Measurements from ENCODE around the gene PKLR. TPM values are rescaled to one million over a fixed set of nuclear protein-coding genes. Genes with fewer than 3 reads are reported as not detected.
"Not testable (repeated sequence)": the region's sequence is repeated elsewhere in the genome, so short reads cannot be mapped to it uniquely, and the experiment has no call there.

The PKLR gene
- total RNA-seq, 1 experiment from 2014 or later, result not detected

DNA sequence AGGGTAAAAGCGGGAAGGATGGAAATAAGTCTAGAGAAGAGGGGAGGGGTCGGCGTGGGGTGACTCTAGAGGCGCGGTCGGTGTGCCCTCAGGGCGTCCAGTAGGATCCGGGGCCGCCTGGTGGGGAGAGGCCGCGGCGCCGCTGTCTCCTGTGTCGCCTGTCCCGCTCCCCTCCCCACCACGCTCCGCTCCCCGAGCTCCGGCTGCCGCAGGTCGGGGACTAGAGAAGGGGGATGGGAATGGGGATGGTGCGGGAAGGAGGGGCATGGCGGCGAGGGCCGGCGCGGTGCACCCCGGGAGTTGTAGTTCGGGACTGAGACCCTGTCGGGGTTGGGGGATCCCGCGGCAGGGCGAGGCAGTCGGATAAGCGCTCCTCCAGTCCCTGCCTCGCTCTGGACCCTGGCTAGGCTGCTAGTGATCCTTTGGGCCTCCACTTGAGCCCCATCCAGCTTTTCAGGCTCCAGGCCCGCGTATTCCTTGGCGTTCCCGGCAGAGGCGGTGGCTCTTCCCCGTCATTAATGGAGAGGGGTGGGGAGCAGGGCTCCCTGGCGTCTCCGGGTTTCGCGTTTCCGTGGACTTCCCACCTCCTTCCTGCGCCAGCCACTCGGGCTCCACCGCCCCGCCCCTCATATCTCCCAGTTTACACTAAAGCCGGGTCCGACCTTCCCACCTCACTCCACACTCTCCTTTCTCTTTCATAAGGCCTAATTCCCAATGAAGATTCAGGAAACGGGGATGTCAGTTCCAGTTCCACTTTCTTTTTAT, 45.8 kb downstream of the PKLR start, which contains the start of gene ENTREP3:
ENTREP3 (minus strand) TSS at position 241 of the 765 bp plus-strand sequence. CDS start 606 bp downstream, outside the sequence.
- DNase-seq (ENCODE audit: low read depth), result peak; percentile 77

DNA sequence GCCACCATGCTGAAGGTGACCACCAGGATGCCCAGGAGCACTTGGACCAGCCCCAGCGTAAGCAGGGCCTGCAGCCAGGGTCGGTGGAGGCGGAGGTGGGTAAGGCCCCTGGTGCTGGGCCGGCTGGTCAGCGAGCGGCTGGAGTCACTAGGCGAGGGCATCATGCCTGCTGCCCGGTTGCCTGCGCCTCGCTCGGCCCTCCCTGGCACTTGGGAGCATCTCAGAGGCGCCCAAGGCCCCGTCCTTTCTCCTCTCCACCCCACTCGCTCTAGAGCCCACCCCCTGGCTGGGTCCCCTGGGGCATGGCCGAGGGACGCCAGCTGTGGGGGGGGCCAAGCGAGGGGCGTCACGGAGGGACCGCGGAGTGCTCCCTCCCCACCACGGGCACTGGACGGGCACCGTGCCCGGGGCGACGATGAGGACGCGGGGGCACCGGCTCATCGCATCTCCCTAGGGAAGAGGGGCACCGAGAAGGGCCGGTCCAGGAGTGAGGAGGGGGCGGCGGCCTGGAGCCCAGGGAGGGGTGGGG, 46.5 kb downstream of the PKLR start:
- DNase-seq (ENCODE audit: low read depth), result peak; percentile 31

DNA sequence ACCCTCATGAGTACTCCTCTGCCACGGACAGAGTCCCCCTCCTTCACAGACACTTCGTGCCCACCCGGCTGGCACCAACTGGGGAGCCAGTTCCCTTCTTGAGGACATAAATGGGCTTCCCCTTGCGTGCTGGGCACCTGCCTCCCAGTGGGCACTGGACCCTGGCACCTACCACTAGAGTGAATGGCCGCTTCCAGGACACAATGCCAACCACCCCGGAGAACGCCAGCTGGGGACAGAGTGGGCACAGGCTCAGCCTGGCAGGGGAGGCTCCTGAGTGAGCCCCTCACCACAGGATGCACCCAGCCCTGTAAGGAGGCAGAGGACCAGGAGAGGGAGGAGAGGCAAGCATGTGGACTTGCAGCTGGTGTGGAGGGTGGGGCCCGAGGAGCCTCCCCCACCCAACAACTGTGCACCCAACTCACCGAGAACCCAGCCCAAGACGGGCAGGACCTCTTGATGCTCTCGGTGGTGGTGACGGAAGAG, 47.0 kb downstream of the PKLR start:
- no peak for DNase-seq (ENCODE audit: low read depth)

DNA sequence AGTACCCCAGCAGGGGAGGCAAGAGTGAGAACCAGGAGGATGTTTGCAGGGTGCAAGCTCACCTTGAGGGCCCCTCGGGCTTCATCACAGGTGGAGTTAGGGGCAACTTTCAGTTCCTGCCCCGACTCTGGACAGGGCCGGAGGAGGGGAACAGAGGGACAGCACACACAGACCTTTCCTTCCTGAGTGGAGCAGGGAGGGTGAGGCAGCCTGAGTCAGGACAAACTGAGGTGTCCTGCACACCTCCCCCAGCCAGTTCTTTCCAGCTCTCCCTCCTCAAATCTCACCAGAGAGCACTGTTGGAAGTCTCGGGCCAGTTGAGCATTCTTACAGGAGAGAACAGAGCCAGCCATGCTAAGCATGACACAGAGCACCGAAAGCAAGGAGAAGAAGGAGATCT, 47.4 kb downstream of the PKLR start:
- no peak for DNase-seq (ENCODE audit: low read depth)

DNA sequence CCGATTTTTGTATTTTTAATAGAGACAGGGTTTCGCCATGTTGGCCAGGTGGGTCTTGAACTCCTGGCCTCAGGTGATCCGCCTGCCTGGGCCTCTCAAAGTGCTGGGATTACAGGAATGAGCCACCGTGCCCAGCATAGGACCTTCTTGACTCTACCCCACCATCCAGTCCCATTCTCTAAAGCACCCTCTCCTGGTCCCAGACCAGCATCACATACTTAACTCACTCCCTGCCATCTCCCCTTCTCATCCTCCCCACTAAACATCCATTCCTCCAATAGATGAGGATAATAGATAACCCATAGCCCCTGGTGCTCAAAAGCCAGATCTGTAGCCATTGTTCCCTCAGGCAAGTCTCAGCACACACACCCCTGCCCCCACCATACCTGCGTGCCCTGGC, 48.0 kb downstream of the PKLR start:
- DNase-seq (ENCODE audit: low read depth), result no peak

DNA sequence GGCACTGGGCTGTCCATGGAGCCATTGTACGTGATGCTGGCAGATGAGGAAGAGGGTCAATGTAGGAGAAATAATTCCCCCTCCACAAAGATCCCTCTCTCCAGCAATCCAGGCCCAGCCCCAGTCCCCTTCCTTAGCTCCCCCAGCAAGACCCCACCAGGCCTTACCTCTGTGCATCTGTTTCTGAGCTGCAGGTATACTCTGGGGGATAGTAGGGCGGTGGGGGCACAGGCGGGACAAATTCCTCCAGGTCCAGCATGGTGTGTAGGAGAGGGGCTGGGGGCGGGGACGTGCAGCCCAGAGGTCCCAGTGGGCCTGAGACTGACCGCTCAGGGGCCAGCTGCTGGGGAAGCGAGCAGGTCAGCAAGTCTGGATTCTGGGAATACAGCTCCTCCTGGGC, 49.7 kb downstream of the PKLR start:
- DNase-seq (ENCODE audit: low read depth), result no peak

DNA sequence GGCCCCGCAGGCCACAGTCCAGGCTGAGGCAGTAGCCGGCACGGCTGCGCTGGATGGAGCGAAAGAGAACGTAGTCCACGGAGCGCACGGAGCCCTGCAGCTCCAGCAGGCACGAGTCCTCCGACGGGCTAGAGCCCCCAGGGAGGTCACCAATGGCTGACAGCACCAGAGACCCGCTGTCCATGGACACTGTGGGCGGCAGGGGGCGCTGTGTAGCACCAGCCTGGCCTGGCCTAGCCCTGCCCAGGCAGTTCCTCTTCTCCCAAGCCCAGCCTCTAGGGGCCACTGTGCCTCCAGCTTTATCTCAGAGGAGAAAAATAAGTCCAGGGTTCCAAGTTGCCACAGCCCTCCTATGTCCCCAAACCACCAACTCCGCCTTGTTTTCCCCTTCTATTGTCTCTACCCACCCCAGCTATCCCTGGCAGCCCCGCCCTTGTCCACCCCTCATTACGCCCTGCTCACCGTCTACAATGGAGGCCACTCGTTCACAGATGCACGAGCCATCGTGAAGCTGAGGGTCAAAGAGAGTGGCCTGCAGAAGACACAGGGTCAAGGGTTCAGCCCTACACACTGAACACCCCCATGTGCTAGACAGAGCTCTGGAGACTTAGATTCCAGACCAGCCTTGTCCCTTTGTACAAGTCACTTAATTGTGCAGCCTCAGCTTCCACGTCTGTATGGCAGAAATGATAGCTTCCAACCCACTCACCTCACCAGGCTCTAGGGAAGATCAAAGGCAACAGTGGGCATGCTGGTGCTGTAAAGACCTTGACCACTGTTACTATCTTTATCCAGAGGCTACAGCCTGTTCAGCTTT, 50.4 kb downstream of the PKLR start:
- DNase-seq (ENCODE audit: low read depth), result peak; percentile 89

DNA sequence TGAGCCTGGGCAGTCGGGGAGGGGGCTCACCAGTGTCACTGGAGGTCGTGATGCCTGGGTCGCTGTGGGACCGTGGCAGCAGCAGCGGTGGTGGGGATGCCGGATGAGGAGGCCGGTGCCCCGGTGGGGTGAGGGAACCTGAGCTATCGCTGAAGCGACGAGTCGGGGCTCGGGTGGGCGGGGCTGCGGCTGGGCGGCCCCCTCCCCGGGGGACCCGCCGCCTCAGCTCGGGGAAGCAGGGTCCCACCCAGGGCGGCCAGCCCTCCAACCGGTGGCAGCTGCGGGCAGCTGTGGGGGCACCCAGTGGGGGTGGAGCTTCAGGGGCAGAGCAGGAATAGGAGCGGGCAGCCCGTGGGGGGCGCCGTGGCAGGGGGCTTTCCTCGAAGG, 51.0 kb downstream of the PKLR start:
- DNase-seq (ENCODE audit: low read depth), result no peak

DNA sequence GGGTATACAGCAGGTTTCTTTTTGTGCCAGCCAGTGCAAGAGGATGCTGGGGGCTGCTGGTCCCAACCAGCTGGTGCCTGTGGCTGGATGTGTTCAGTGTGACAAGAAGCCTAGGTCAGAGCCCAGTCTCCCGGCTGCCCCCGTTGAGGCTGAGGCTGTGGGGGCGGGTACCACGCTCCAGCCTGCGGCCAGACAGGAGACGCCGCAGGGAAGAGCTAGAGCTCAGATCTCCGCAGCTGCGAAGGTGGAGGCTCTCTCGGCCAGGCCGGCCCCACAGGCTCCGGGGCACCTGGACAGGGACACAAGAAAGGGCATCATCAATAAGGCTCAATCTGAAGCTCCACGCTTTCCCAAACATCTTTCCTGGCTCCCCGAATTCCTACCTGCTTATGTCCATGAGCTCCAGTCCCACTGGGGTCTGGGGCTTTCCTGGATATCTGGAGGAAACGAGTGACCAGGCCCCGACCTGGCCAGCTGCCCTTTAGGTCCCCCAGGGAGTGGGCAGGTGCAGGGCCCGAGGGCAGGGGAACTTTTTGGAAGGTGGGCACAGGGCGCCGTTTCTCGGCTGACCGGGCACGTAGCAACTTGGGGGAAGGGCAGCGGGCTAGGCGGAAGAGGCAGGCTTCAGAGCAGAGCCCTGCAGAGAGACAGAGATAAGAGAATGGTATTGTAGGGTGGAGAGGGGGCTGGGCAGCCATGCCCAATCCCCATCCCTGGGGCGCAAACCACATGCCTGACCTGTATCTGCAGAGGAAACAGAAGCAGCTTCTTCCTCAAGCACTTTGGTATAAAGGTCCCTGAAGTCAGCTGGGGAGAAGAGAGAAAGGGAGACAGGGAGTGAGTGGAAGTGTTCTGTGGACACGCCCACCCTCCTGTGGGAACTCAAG, 53.3 kb downstream of the PKLR start:
- no peak for DNase-seq (ENCODE audit: low read depth)

DNA sequence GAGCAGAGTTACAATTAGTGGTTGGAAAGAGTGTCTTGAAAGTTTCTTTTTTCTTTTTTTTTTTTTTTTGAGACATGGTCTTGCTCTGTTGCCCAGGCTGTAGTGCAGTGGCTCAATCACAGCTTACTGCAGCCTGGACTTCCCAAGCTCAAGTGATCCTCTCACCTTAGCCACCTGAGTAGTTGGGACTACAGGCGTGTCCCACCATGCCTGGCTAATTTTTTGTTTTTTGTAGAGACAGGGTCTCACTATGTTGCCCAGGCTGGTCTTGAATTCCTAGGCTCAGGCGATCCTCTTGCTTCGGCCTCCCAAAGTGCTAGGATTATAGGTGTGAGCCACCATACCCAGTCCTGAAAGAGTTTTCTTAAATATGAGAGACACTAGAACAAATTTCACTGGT, 54.4 kb downstream of the PKLR start:
- not testable (repeated sequence) for DNase-seq (ENCODE audit: low read depth)

DNA sequence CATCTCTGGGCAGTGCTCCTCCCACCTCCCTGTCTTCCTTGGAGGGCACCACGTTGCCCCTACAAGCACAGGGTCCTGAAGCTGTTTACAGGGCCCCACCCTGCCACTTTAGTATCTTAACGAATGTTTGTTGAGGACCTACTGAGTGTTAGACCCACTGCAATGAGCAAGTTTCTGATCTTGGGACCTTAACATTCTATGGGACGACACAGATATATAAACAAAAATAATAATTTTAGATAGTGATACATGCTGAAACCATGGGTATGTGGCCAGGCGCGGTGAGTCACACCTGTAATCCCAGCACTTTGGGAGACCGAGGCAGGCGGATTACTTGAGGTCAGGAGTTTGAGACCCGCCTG, 56.1 kb downstream of the PKLR start:
- no peak for DNase-seq (ENCODE audit: low read depth)

DNA sequence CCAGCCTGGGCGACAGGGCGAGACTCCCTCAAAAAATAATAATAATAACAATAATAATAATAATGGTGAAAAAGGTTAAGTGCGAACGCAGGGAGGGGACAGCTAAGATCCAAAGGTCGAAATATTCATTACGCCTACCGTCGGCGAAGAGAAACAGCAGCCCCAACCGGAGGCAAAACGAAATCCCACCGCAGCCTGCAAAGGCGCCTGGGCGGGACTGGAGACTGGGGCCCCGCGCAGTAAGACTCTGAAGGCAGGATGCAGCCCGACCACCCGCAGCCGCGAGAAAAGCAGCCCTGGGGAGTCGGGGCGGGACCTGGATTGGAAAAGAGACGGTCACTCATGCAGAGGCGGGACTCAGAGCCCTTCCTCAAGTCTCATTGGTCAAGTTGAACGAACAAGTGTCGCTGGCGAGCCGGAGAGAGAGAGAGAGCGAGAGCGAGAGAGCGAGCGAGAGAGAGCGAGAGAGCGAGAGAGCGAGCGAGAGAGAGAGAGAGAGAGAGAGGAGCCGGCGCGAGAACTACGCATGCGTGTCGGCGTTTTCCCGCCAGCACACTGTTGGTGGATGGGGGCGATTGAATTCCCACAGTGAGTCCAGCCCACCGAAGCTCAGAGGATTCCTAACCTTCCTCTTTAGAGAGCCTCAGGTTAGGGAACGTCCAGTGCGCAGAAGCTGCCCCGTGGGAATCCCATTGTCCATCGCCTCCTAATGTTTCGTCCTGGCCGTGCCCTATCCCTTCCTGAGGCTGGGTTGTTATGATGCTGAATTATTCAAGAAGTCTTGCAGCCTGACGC, 56.7 kb downstream of the PKLR start:
- DNase-seq (ENCODE audit: low read depth), result peak; percentile 100

DNA sequence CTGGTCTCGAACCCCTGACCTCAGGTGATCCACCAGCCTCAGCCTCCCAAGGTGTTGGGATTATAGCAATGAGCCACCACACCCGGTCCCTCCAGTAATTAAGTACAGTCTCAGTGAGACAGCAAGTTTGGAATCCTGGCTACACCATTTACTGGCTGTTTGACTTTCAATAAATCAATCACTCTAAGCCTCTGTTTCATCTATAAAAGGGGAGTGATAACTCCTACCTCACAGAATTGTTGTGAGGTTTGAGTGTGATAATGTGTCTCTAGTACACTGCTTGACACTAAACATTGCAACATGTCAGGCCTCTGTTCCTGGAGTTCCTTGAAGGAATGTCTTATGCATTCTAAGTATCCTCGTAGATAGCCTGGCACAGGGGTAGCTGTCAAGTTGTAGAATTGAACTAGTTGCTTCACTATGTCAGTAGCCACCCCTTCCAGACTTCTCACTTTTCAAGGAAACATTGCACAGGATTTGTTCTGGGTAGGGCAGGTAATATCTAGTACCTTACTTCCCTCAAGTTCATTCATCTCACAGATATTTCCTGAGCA, 58.4 kb downstream of the PKLR start:
- DNase-seq (ENCODE audit: low read depth), result no peak

DNA sequence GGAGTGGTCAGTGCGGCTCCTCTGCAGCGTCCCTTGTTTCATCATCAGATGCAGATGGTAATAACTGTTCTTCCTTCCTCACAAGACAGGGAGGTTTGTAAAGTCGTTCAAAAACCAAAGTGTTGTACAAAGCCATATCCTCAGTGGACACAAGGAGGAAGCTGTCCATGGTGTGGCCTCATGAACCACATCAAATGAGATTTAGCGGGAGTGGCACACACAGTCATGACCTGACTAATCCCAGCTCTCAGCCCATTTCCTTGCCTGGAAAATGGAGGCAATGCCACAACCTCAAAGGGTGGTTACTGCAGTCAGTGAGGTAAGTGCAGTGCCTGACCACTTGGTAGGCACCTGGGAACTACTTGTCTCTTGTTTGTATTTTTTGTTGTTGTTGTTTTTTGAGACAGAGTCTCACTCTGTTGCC, 59.4 kb downstream of the PKLR start:
- DNase-seq (ENCODE audit: low read depth), result peak; percentile 29

DNA sequence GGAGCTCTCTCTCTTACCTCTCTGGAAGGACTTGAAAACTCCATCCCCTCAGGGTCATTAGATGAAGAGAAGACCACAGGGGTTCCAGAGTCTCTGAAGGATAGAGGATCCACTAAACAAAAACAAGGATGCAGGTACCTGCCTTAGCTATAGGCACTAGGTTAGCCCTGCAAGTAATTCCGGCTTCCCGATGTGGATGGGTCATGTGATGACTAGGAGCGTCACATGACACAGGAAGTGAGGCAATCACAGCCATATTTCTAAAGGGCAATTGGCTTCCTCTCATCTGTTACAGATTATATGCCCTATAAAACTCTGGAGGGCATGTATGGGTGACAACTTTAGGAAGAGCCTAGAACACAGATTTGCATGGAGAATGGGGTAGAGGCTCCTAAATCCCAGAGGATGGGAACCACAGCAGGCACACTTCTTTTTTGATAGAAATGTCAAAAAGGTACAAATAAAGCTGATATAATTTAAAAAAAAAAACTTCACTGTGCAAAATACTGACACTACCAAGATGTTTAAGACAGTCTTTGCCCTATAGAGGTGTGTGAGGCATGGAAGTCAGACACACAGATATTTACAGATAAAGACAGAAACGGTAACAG, 60.1 kb downstream of the PKLR start:
- DNase-seq (ENCODE audit: low read depth), result peak; percentile 80

Other genes with a start within 250 kb of the PKLR start
- 8.0 and 8.7 TPM in 2 replicates for gene EFNA4, start 237.7 kb downstream of the PKLR start, total RNA-seq (2014; rRNA removed)
- 1.7 and 2.1 TPM in 2 replicates for gene EFNA3, start 222.6 kb downstream of the PKLR start, total RNA-seq (2014; rRNA removed)
- 0.23 TPM in 1 of 2 replicates, not detected in the other for gene EFNA1, start 173.6 kb downstream of the PKLR start, total RNA-seq (2014; rRNA removed)
- gene SLC50A1, start 165.6 kb downstream of the PKLR start, total RNA-seq (2014; rRNA removed), result 24.7 and 31.8 TPM in 2 replicates
- 86.9 and 101 TPM in 2 replicates for gene DPM3, start 160.9 kb downstream of the PKLR start, total RNA-seq (2014; rRNA removed)
- gene KRTCAP2, start 128.1 kb downstream of the PKLR start, total RNA-seq (2014; rRNA removed), result 95.3 and 96.7 TPM in 2 replicates
- 3.1 and 3.3 TPM in 2 replicates for gene TRIM46, start 127.6 kb downstream of the PKLR start, total RNA-seq (2014; rRNA removed)
- gene THBS3, start 93.5 kb downstream of the PKLR start, total RNA-seq (2014; rRNA removed), result 17.4 and 26.4 TPM in 2 replicates
- gene MTX1, start 92.7 kb downstream of the PKLR start, total RNA-seq (2014; rRNA removed), result 47.6 and 49.1 TPM in 2 replicates
- gene ENTREP3, start 46.0 kb downstream of the PKLR start, total RNA-seq (2014; rRNA removed), result 7.8 and 15.6 TPM in 2 replicates
- gene SCAMP3, start 39.1 kb downstream of the PKLR start, total RNA-seq (2014; rRNA removed), result 83.7 and 101 TPM in 2 replicates
- gene CLK2, start 27.9 kb downstream of the PKLR start, total RNA-seq (2014; rRNA removed), result 23.7 and 26.9 TPM in 2 replicates
- 1.8 and 2.1 TPM in 2 replicates for gene HCN3, start 24.0 kb downstream of the PKLR start, total RNA-seq (2014; rRNA removed)
- 172 and 197 TPM in 2 replicates for gene FDPS, start 7.4 kb upstream of the PKLR start, total RNA-seq (2014; rRNA removed)
- 41.6 and 43.3 TPM in 2 replicates for gene RUSC1, start 19.5 kb upstream of the PKLR start, total RNA-seq (2014; rRNA removed)